H1 (cell line): ENCODE data around the gene F3. TPM values are rescaled to one million over a fixed set of nuclear protein-coding genes. Genes with fewer than 3 reads are reported as not detected.

ENCODE experiments used
- CTCF ChIA-PET: fragments of 300-600 bp; sonication (Branson Sonifier 250); formaldehyde crosslinking; loops from one replicate; lab custom pipeline; 2021; ENCODE audit not compliant: partially characterized antibody; lab: Charles Lee
- POLR2A ChIA-PET: fragments of 300-600 bp; sonication (Branson Sonifier 250); formaldehyde crosslinking; loops from one replicate; lab custom pipeline; 2021; ENCODE audit warnings: inconsistent platforms; ENCODE audit not compliant: partially characterized antibody; lab: Charles Lee
- DNase-seq, 2 experiments: peaks; one replicate each; pipeline versions ENCODE4 v3.0.0 to v3.0.0-alpha.2; 2010 to 2022; ENCODE audit warnings: low spot score in 2 of 2, low read depth in 1 of 2, mixed read lengths in 1 of 2
- FAIRE-seq: peaks from 2 replicates; lab custom pipeline; 2011; peaks lifted over from hg19 to GRCh38; lab: Jason Lieb, UNC
- H2AFZ ChIP-seq: 2 replicates; pipeline ENCODE4 v1.8.1; 2012; ENCODE audit warnings: low read length, inconsistent platforms
- H2AK5ac ChIP-seq: 2 replicates; pipeline ENCODE4 v1.6.1; 2013; ENCODE audit warnings: low read depth, low read length
- H2BK120ac ChIP-seq: replicated peaks from 2 replicates; pipeline ENCODE3; 2013; ENCODE audit warnings: low read depth, low read length, inconsistent platforms
- H2BK12ac ChIP-seq: 2 replicates; pipeline ENCODE4 v1.6.1; 2013; ENCODE audit warnings: low read depth, low read length
- H2BK15ac ChIP-seq: 2 replicates; pipeline ENCODE4 v1.6.1; 2013; ENCODE audit warnings: low read length
- H2BK20ac ChIP-seq: 2 replicates; pipeline ENCODE4 v1.6.1; 2013; ENCODE audit warnings: low read length
- H2BK5ac ChIP-seq: 2 replicates; pipeline ENCODE4 v1.6.1; 2013; ENCODE audit warnings: low read depth, low read length
- H3K14ac ChIP-seq: 2 replicates; pipeline ENCODE4 v1.6.1; 2013; ENCODE audit warnings: inconsistent platforms; ENCODE audit not compliant: insufficient read length
- H3K18ac ChIP-seq: 2 replicates; pipeline ENCODE4 v1.6.1; 2013; ENCODE audit warnings: low read length; ENCODE audit errors: extremely low read depth
- H3K23ac ChIP-seq: 2 replicates; pipeline ENCODE4 v1.6.1; 2013; ENCODE audit warnings: inconsistent platforms; ENCODE audit not compliant: insufficient read length
- H3K23me2 ChIP-seq: 2 replicates; pipeline ENCODE4 v1.6.1; 2013; ENCODE audit warnings: low read depth, low read length
- H3K27ac ChIP-seq: 2 replicates; pipeline ENCODE4 v1.6.1; 2011; ENCODE audit warnings: low read depth, low read length, inconsistent platforms
- H3K27me3 ChIP-seq, 4 experiments: replicated peaks in 1 of 4; 1 replicate in 1 of 4; 2 replicates in 3 of 4; pipeline versions ENCODE4 v1.6.1 to v1.8.1; 2011 to 2013; ENCODE audit warnings: low read length in 3 of 4, mild to moderate bottlenecking in 3 of 4, inconsistent platforms in 2 of 4, mixed read lengths in 2 of 4, moderate library complexity in 1 of 4; ENCODE audit not compliant: control insufficient read depth in 3 of 4, insufficient read depth in 3 of 4; ENCODE audit errors: extremely low read depth in 1 of 4
- H3K36me3 ChIP-seq, 4 experiments: 2 replicates each; pipeline versions ENCODE4 v1.6.1 to v1.8.1; 2011 to 2013; ENCODE audit warnings: mild to moderate bottlenecking in 4 of 4, low read length in 3 of 4, moderate library complexity in 2 of 4, control low read depth in 1 of 4, inconsistent platforms in 1 of 4; ENCODE audit not compliant: insufficient read depth in 4 of 4, control insufficient read depth in 2 of 4
- H3K4ac ChIP-seq: replicated peaks from 2 replicates; pipeline ENCODE3; 2013; ENCODE audit warnings: low read length, low read depth, mixed read lengths, inconsistent platforms; ENCODE audit not compliant: insufficient read length
- H3K4me1 ChIP-seq, 4 experiments: replicated peaks in 1 of 4; 1 replicate in 1 of 4; 2 replicates in 3 of 4; pipeline versions ENCODE4 v1.6.1 to v1.8.1; 2011 to 2013; ENCODE audit warnings: low read length in 3 of 4, inconsistent platforms in 2 of 4, mixed read lengths in 1 of 4; ENCODE audit not compliant: insufficient read depth in 4 of 4, control insufficient read depth in 3 of 4
- H3K4me2 ChIP-seq, 2 experiments: 2 replicates each; pipeline versions ENCODE4 v1.6.1 to v1.8.1; 2011 to 2013; ENCODE audit warnings: low read depth in 2 of 2, low read length in 2 of 2, control low read depth in 1 of 2, inconsistent platforms in 1 of 2, mild to moderate bottlenecking in 1 of 2; ENCODE audit not compliant: insufficient read depth in 1 of 2
- H3K4me3 ChIP-seq, 4 experiments: fragments of 200-600, 300-600 bp in 1 of 4; sonication (generic), shearing (Covaris generic), sonication (Bioruptor Twin) in 1 of 4; 2 replicates each; pipeline versions ENCODE4 v1.5.1 to v1.8.1; 2011 to 2016; ENCODE audit warnings: low read length in 4 of 4, low read depth in 3 of 4, control low read depth in 2 of 4, inconsistent platforms in 2 of 4, mild to moderate bottlenecking in 2 of 4, mixed read lengths in 1 of 4, moderate library complexity in 1 of 4; ENCODE audit not compliant: insufficient read depth in 2 of 4; ENCODE audit errors: extremely low read depth in 1 of 4
- H3K56ac ChIP-seq: replicated peaks from 2 replicates; pipeline ENCODE3; 2013; ENCODE audit warnings: low read depth, mild to moderate bottlenecking, mixed read lengths, low read length, inconsistent platforms; ENCODE audit not compliant: insufficient read length
- H3K79me1 ChIP-seq: 2 replicates; pipeline ENCODE4 v1.6.1; 2013; ENCODE audit warnings: low read depth, low read length, control low read depth
- H3K79me2 ChIP-seq, 2 experiments: 2 replicates each; pipeline versions ENCODE4 v1.6.1 to v1.8.1; 2012 to 2013; ENCODE audit warnings: low read length in 2 of 2, mild to moderate bottlenecking in 2 of 2, inconsistent platforms in 1 of 2; ENCODE audit not compliant: insufficient read depth in 2 of 2, control insufficient read depth in 1 of 2
- H3K9ac ChIP-seq, 4 experiments: replicated peaks in 1 of 4; 1 replicate in 1 of 4; 2 replicates in 3 of 4; pipeline versions ENCODE4 v1.6.1 to v1.8.1; 2011 to 2013; ENCODE audit warnings: low read depth in 3 of 4, low read length in 3 of 4, control low read depth in 2 of 4, mild to moderate bottlenecking in 2 of 4, moderate library complexity in 2 of 4, inconsistent platforms in 1 of 4; ENCODE audit errors: extremely low read depth in 1 of 4
- H3K9me3 ChIP-seq, 2 experiments: 2 replicates each; pipeline versions ENCODE4 v1.6.1 to v1.8.1; 2012 to 2013; ENCODE audit warnings: mild to moderate bottlenecking in 2 of 2, moderate library complexity in 2 of 2, control low read depth in 1 of 2, inconsistent platforms in 1 of 2, low read depth in 1 of 2, low read length in 1 of 2, mixed read lengths in 1 of 2; ENCODE audit not compliant: insufficient read depth in 2 of 2
- H4K20me1 ChIP-seq, 2 experiments: replicated peaks in 1 of 2; 2 replicates each; pipeline versions ENCODE3 to v1.8.1; 2011 to 2013; ENCODE audit warnings: inconsistent platforms in 2 of 2, low read length in 2 of 2, mild to moderate bottlenecking in 1 of 2; ENCODE audit not compliant: insufficient read depth in 2 of 2, control insufficient read depth in 1 of 2
- H4K5ac ChIP-seq: 2 replicates; pipeline ENCODE4 v1.6.1; 2013; ENCODE audit warnings: low read length, low read depth, mixed read lengths, inconsistent platforms; ENCODE audit not compliant: insufficient read length
- H4K8ac ChIP-seq: 2 replicates; pipeline ENCODE4 v1.8.0; 2013; ENCODE audit warnings: mild to moderate bottlenecking, moderate library complexity, low read length, inconsistent platforms; ENCODE audit not compliant: insufficient read depth; ENCODE audit errors: extremely low read depth
- H4K91ac ChIP-seq: replicated peaks from 2 replicates; pipeline ENCODE3; 2013; ENCODE audit warnings: low read length, mixed read lengths, inconsistent platforms; ENCODE audit not compliant: insufficient read length
- ASH2L ChIP-seq: fragments of 200-600, 300-600 bp; sonication (generic); IDR thresholded peaks from one replicate; pipeline ENCODE4 v1.7.1; 2017; ENCODE audit warnings: low read length
- CEBPB ChIP-seq: IDR thresholded peaks from 2 replicates; pipeline ENCODE4 v1.6.1; 2012; ENCODE audit warnings: low read depth, low read length
- CREB1 ChIP-seq: IDR thresholded peaks from 2 replicates; pipeline ENCODE4 v1.6.1; 2012; ENCODE audit warnings: inconsistent platforms
- RAD21 ChIP-seq, 2 experiments: IDR thresholded peaks in 1 of 2; conservative IDR thresholded peaks in 1 of 2; 2 replicates each; pipeline ENCODE4 v1.6.1; 2011; ENCODE audit warnings: low read depth in 2 of 2, low read length in 2 of 2, improper control_type of control experiment in 1 of 2, inconsistent platforms in 1 of 2, mild to moderate bottlenecking in 1 of 2, moderate library complexity in 1 of 2
- RXRA ChIP-seq: IDR thresholded peaks from 2 replicates; pipeline ENCODE4 v1.6.1; 2011; ENCODE audit warnings: low read depth, mild to moderate bottlenecking, low read length, moderate library complexity; ENCODE audit not compliant: insufficient read depth
- SIN3A ChIP-seq, 2 experiments: IDR thresholded peaks in 1 of 2; conservative IDR thresholded peaks in 1 of 2; 2 replicates each; pipeline ENCODE4 v1.6.1; 2011 to 2012; ENCODE audit warnings: low read length in 2 of 2, improper control_type of control experiment in 1 of 2, low read depth in 1 of 2, mild to moderate bottlenecking in 1 of 2
- SIRT6 ChIP-seq: IDR thresholded peaks from one replicate; pipeline ENCODE4 v1.7.1; 2012; ENCODE audit warnings: low read length, inconsistent platforms
- SUZ12 ChIP-seq: fragments of 200-600 bp; sonication (generic); IDR thresholded peaks from 2 replicates; pipeline ENCODE4 v1.6.1; 2012; ENCODE audit warnings: mild to moderate bottlenecking, inconsistent platforms, low read length, moderate library complexity, mixed read lengths
- WGBS, 2 experiments: shearing (Covaris generic) in 1 of 2; methylation state at CpG; one replicate each; pipeline versions ENCODE4 v1.1.6 to v1.1.7; 2013 to 2015; ENCODE audit warnings: low lambda C conversion rate in 2 of 2, mixed read lengths in 2 of 2, inconsistent platforms in 1 of 2, low coverage in 1 of 2, missing lambda C conversion rate in 1 of 2; ENCODE audit not compliant: insufficient replicate concordance in 2 of 2, insufficient coverage in 1 of 2, insufficient read length in 1 of 2; ENCODE audit errors: extremely low coverage in 1 of 2, missing lambda C conversion rate in 1 of 2; 5-methylcytosine and 5-hydroxymethylcytosine counted together
- polyA plus RNA-seq, 7 experiments: library from polyadenylated mRNA; depleted of rRNA in 3 of 7; stranded (reverse) in 5 of 7; unstranded in 2 of 7; fragments of >200 nt in 5 of 7; fragments of 200-250 nt in 2 of 7; gene quantifications; 1 replicate in 5 of 7; 2 replicates in 1 of 7; 4 replicates in 1 of 7; pipeline versions ENCODE4 v1.2.1 to v1.2.3, GENCODE V29; 2011 to 2013; ENCODE audit warnings: missing spikeins in 2 of 7, mixed read lengths in 2 of 7
- total RNA-seq: library from RNA; stranded (reverse); fragmentation: NEBNext Ultra II Directional; extraction: Animal tissue kit (Norgen Biotek cat#: 25700); gene quantifications from 2 replicates; pipeline ENCODE4 v1.2.1, GENCODE V29; 2021
- TF ChIP-seq, protein P1 (sequence below): IDR thresholded peaks from 2 replicates; pipeline ENCODE4 v1.6.1; 2011; ENCODE audit warnings: low read depth, mild to moderate bottlenecking, low read length; ENCODE audit not compliant: insufficient read depth

F3 gene
- total and polyA plus RNA-seq, 2 of the 8 experiments (the other 6 are each of a cell fraction or from before 2014, with no cell fraction given): 2.6 to 8.6 TPM

DNA sequence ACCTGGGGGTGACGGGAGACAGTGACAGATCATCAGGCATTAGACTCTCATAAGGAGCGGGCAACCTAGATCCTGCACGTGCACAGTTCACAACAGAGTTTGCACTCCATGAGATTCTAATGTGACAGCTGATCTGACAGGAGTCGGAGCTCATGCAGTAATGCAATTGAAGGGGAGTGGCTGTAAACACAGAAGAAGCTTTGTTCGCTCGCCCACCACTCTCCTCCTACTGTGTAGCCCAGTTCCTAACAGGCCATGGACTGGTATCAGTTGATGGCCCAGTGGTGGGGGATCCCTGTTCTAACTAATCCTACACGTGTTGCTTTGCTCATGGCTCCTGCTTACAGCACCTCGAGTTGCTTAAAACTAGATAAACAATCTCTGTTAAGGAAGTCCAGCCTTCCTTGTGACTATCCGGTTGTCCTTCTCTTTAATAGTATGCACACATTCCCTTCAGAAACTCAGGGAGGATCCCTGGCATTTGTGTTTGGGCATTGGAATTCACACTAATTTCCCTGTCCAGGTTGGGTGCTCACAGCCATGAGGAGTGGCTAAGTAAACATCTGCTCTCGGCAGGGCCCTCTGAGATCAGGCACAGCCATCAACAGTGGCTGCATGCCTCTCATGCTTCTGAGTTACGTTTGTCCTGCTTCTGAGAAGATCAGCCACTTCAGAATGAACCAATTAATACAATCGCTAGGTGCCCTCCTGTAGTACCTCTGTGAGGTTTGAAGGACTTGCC lies 21.1 kb upstream of the F3 start:
- no peak overlapping the region for H3K4me2 ChIP-seq
- H3K23me2 ChIP-seq: no peaks in the 10 kb centered on the region
- DNase-seq: no peak
- H3K36me3 ChIP-seq: no peaks in the 10 kb centered on the region
- H4K91ac ChIP-seq: no peak overlapping the region
- no peak overlapping the region for H2AK5ac ChIP-seq
- no peak overlapping the region for H3K14ac ChIP-seq
- no peak for FAIRE-seq
- no peak overlapping the region for H3K9ac ChIP-seq
- no peaks in the 10 kb centered on the region for H3K4me1 ChIP-seq
- CTCF ChIA-PET: no interaction called here
- no peak overlapping the region for H2AFZ ChIP-seq
- no peak overlapping the region for H2BK120ac ChIP-seq
- peaks cover 0 to 4% of the 10 kb centered on the region in 2 experiments; a peak in 1 of 4 replicates for H3K9me3 ChIP-seq
- H3K27ac ChIP-seq: no peak overlapping the region
- no peak overlapping the region for H4K8ac ChIP-seq
- 90% methylated on average over 12 of the region's 12 CpGs; no CpG with 5 or more reads in 1 of the 2 experiments for WGBS, 2 experiments
- no peak overlapping the region for H3K56ac ChIP-seq
- no peaks in the 10 kb centered on the region for H3K79me1 ChIP-seq
- no peak overlapping the region for H3K4me3 ChIP-seq
- H3K27me3 ChIP-seq: peaks cover 0 to 1% (median 0%) of the 10 kb centered on the region in 4 experiments; a peak in 1 of 7 replicates
- H2BK15ac ChIP-seq: no peak overlapping the region
- TF ChIP-seq RXRA (no peak), SIRT6 (no peak), SIN3A (conservative IDR thresholded peaks at IDR 0.05 in 1 of 2, IDR thresholded peaks at IDR 0.05 in 1 of 2; ENCODE audit: low read depth in 1 of 2, low read length in 2 of 2) (no peak), SUZ12 (no peak), CREB1 (no peak), ASH2L (no peak), CEBPB (no peak), RAD21 (IDR thresholded peaks at IDR 0.05 in 1 of 2, conservative IDR thresholded peaks at IDR 0.05 in 1 of 2; ENCODE audit: low read depth in 2 of 2, low read length in 2 of 2) (no peak)
- TF ChIP-seq, protein P1, sequence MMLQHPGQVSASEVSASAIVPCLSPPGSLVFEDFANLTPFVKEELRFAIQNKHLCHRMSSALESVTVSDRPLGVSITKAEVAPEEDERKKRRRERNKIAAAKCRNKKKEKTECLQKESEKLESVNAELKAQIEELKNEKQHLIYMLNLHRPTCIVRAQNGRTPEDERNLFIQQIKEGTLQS: no peak
- H3K79me2 ChIP-seq: no peaks in the 10 kb centered on the region
- no peak overlapping the region for H3K4ac ChIP-seq
- H2BK5ac ChIP-seq: no peak overlapping the region
- H3K23ac ChIP-seq: no peak overlapping the region
- no peak overlapping the region for H2BK20ac ChIP-seq
- H2BK12ac ChIP-seq: no peak overlapping the region
- H3K18ac ChIP-seq: no peak overlapping the region
- H4K5ac ChIP-seq: no peak overlapping the region
- POLR2A ChIA-PET: no interaction called here
- H4K20me1 ChIP-seq: no peaks in the 10 kb centered on the region
